Measurements from ENCODE around the gene LRRC46. TPM values are rescaled to one million over a fixed set of nuclear protein-coding genes. Genes with fewer than 3 reads are reported as not detected.
A peak's percentile ranks its signal among the peaks of the same experiment; 100 is the strongest.

The LRRC46 gene
- polyA plus RNA-seq, 3 donors, result 0.12 to 0.65 (median 0.22) TPM

DNA sequence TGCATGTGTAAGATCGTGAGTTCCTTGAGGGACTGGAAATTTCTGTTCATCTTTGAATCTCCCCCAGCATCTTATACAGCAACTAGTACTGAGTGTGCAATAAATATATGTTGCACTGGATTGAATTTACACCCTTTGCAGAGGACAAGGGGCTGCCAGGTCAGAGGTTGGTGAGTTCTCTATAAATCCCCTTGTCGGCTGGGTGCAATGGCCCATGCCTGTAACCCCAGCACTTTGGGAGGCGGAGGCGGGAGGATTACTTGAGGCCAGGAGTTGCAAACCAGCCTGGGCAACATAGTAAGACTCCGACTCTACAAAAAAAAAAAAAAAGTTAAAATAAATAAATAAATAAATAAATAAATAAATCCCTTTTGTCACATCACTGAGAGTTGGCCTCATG is 28.9 kb downstream of the LRRC46 start:
- Histone ChIP-seq H3K36me3 (replicated peaks in 1 of 2; ENCODE audit: control insufficient read depth in 1 of 2, insufficient read depth in 2 of 2, low read length in 2 of 2) (no peaks in the 10 kb centered on the region), H3K27ac (ENCODE audit: low read depth in 1 of 2, low read length in 2 of 2) (no peak overlapping the region), H2AFZ (ENCODE audit: insufficient read depth, low read depth, low read length, poor library complexity, severe bottlenecking) (no peak overlapping the region), H3K4me3 (replicated peaks in 1 of 3; ENCODE audit: low read depth in 2 of 3, low read length in 3 of 3) (no peak overlapping the region), H3K27me3 (ENCODE audit: control insufficient read depth in 2 of 2, insufficient read depth in 2 of 2, low read length in 2 of 2) (peaks cover 0 to 6% of the 10 kb centered on the region in 2 donors), H3K79me2 (ENCODE audit: insufficient read depth, low read length) (no peaks in the 10 kb centered on the region), H4K20me1 (ENCODE audit: insufficient read depth, low read length) (no peaks in the 10 kb centered on the region), H3K9ac (ENCODE audit: insufficient read depth, low read length, poor library complexity, severe bottlenecking) (no peak overlapping the region), H3K4me1 (ENCODE audit: control insufficient read depth in 1 of 2, insufficient read depth in 2 of 2, low read length in 2 of 2) (no peaks in the 10 kb centered on the region), H3K9me3 (replicated peaks in 1 of 2; ENCODE audit: control insufficient read depth in 1 of 2, insufficient read depth in 1 of 2, low read length in 2 of 2) (no peaks in the 10 kb centered on the region), H3K4me2 (replicated peaks; ENCODE audit: extremely low read depth, low read length, poor library complexity, severe bottlenecking) (no peak overlapping the region)
- no peak for DNase-seq
- Mint-ChIP-seq H3K27me3 (ENCODE audit: low read depth in 3 of 3) (peaks cover 9 to 25% (median 15%) of the 10 kb centered on the region in 3 donors), H3K27ac (no peak overlapping the region), H3K9me3 (peaks cover 0 to under 1% (median 0%) of the 10 kb centered on the region in 7 donors), H3K4me1 (peaks cover 14% of the 10 kb centered on the region), H3K4me3 (no peak overlapping the region), H3K36me3 (no peaks in the 10 kb centered on the region)
- intact Hi-C loops (cut with micrococcal nuclease), result no loop called here
- WGBS (ENCODE audit: insufficient coverage), result no CpG with 5 or more reads among the region's 5 CpGs
- TF ChIP-seq, protein P1, sequence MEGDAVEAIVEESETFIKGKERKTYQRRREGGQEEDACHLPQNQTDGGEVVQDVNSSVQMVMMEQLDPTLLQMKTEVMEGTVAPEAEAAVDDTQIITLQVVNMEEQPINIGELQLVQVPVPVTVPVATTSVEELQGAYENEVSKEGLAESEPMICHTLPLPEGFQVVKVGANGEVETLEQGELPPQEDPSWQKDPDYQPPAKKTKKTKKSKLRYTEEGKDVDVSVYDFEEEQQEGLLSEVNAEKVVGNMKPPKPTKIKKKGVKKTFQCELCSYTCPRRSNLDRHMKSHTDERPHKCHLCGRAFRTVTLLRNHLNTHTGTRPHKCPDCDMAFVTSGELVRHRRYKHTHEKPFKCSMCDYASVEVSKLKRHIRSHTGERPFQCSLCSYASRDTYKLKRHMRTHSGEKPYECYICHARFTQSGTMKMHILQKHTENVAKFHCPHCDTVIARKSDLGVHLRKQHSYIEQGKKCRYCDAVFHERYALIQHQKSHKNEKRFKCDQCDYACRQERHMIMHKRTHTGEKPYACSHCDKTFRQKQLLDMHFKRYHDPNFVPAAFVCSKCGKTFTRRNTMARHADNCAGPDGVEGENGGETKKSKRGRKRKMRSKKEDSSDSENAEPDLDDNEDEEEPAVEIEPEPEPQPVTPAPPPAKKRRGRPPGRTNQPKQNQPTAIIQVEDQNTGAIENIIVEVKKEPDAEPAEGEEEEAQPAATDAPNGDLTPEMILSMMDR (IDR thresholded peaks at IDR 0.05), result no peak

DNA sequence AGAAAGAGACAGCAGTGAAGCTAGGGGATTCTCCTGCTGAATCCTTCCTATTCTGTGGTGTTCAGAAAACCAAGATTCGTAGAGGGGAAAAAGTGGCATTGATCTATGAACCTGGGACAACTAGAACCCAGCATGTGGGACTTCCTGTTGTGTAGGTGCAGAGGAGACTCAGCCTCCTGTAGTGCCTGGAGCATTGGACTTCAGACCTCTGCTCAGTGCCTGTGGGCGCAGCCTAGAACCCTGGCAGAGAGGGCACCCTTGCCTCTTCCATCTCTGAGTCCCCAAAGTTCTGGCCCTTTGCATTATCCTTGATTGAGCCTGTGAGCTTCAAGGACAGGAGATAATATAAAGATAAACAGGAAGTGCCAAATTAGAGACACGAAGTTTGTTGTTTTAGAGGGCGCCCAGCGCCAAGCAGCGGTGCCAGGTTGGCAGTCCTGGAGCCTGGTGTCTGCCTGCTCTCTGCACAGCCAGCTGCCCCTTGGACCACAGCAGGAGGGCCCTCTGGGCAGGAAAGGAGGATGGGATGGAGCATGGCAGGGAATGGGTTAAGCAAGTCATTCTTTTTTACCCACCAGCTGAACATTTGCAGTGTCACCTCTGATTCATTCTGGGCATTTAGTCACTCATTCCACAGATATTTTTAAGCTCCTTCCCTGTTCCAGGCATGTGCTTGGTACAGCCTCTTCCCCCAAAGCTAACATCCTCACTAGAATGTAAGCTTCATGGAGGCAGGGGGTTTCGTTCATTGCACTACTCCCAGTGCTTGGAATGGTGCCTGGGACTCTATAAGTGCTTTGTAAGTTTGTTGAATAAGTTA is 31.4 kb downstream of the LRRC46 start:
- Histone ChIP-seq H3K4me2 (replicated peaks; ENCODE audit: extremely low read depth, low read length, poor library complexity, severe bottlenecking) (no peak overlapping the region), H3K4me3 (replicated peaks in 1 of 3; ENCODE audit: low read depth in 2 of 3, low read length in 3 of 3) (no peak overlapping the region), H3K9me3 (replicated peaks in 1 of 2; ENCODE audit: control insufficient read depth in 1 of 2, insufficient read depth in 1 of 2, low read length in 2 of 2) (no peaks in the 10 kb centered on the region), H3K9ac (ENCODE audit: insufficient read depth, low read length, poor library complexity, severe bottlenecking) (no peak overlapping the region), H2AFZ (ENCODE audit: insufficient read depth, low read depth, low read length, poor library complexity, severe bottlenecking) (peak overlapping the region; percentile 51), H3K27me3 (ENCODE audit: control insufficient read depth in 2 of 2, insufficient read depth in 2 of 2, low read length in 2 of 2) (no peaks in the 10 kb centered on the region), H3K79me2 (ENCODE audit: insufficient read depth, low read length) (no peaks in the 10 kb centered on the region), H3K27ac (ENCODE audit: low read depth in 1 of 2, low read length in 2 of 2) (no peak overlapping the region), H4K20me1 (ENCODE audit: insufficient read depth, low read length) (no peaks in the 10 kb centered on the region), H3K4me1 (ENCODE audit: control insufficient read depth in 1 of 2, insufficient read depth in 2 of 2, low read length in 2 of 2) (no peaks in the 10 kb centered on the region), H3K36me3 (replicated peaks in 1 of 2; ENCODE audit: control insufficient read depth in 1 of 2, insufficient read depth in 2 of 2, low read length in 2 of 2) (no peaks in the 10 kb centered on the region)
- H3K36me3 Mint-ChIP-seq, result no peaks in the 10 kb centered on the region
- WGBS (ENCODE audit: insufficient coverage), result 76% methylated on average over 6 of the region's 7 CpGs
- H3K9me3 Mint-ChIP-seq, result no peaks in the 10 kb centered on the region
- no peak for DNase-seq
- H3K4me1 Mint-ChIP-seq, result peaks cover 12% of the 10 kb centered on the region
- intact Hi-C loops (cut with micrococcal nuclease), result no loop called here
- H3K4me3 Mint-ChIP-seq, result no peak overlapping the region
- TF ChIP-seq, protein P1 (IDR thresholded peaks at IDR 0.05), result no peak
- H3K27me3 Mint-ChIP-seq (ENCODE audit: low read depth in 3 of 3), result peaks cover 13 to 24% (median 15%) of the 10 kb centered on the region in 3 donors
- peak overlapping the region in 1 of 7 donors; percentile 19 for H3K27ac Mint-ChIP-seq
